ENCODE results near the gene SEL1L3.

GRCh38 chr4:25827373-25827772 lies 35.4 kb downstream of the SEL1L3 start:
- no peak for TF ChIP-seq POLR2A (IDR thresholded peaks at IDR 0.05)
- TF ChIP-seq, protein P1, sequence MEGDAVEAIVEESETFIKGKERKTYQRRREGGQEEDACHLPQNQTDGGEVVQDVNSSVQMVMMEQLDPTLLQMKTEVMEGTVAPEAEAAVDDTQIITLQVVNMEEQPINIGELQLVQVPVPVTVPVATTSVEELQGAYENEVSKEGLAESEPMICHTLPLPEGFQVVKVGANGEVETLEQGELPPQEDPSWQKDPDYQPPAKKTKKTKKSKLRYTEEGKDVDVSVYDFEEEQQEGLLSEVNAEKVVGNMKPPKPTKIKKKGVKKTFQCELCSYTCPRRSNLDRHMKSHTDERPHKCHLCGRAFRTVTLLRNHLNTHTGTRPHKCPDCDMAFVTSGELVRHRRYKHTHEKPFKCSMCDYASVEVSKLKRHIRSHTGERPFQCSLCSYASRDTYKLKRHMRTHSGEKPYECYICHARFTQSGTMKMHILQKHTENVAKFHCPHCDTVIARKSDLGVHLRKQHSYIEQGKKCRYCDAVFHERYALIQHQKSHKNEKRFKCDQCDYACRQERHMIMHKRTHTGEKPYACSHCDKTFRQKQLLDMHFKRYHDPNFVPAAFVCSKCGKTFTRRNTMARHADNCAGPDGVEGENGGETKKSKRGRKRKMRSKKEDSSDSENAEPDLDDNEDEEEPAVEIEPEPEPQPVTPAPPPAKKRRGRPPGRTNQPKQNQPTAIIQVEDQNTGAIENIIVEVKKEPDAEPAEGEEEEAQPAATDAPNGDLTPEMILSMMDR (IDR thresholded peaks at IDR 0.05) = no peak
